Esophagus muscularis mucosa (tissue), 3 donors: Measurements from ENCODE around the gene DNAI1.

Experiments used
- CTCF ChIP-seq, 3 experiments: fragments of 200-600 bp in 2 of 3; fragments of 450-650 bp in 1 of 3; sonication (generic) in 2 of 3; IDR thresholded peaks; one replicate each; pipeline ENCODE4 v1.5.1; 2017 to 2019; ENCODE audit warnings: antibody characterized with exemption in 3 of 3, mild to moderate bottlenecking in 2 of 3, moderate library complexity in 1 of 3
- POLR2A ChIP-seq: fragments of 450-650 bp; IDR thresholded peaks from one replicate; pipeline ENCODE4 v1.6.1; 2017; ENCODE audit warnings: antibody characterized with exemption, moderate library complexity, mild to moderate bottlenecking, low read depth
- POLR2AphosphoS5 ChIP-seq, 2 donors: sonication (generic); formaldehyde crosslinking; IDR thresholded peaks; one replicate each; pipeline ENCODE4 v1.6.1; 2017; ENCODE audit warnings: antibody characterized with exemption in 2 of 2

- TF ChIP-seq CTCF (IDR thresholded peaks at IDR 0.05) (no peak), POLR2AphosphoS5 (IDR thresholded peaks at IDR 0.05) (no peak), POLR2A (no peak)
Observed at GRCh38 chr9:34459356-34459755, 751 bp downstream of the DNAI1 start.
